HL-60 (cell line): ENCODE data around the gene ZFP64.
A peak's percentile ranks its signal among the peaks of the same experiment; 100 is the strongest.

ENCODE experiments used
- DNase-seq, 2 experiments: peaks; one replicate each; pipeline ENCODE4 v3.0.0-alpha.2; 2010 to 2020; ENCODE audit warnings: low read depth in 1 of 2, low spot score in 1 of 2
- H3K27ac ChIP-seq: fragments of 250-450 bp; sonication (Bioruptor Pico); replicated peaks from 2 replicates; pipeline ENCODE4 v1.5.1; 2020; ENCODE audit warnings: mild to moderate bottlenecking, moderate library complexity
- H3K27me3 ChIP-seq: fragments of 250-450 bp; sonication (Bioruptor Pico); 2 replicates; pipeline ENCODE4 v1.5.1; 2021; ENCODE audit warnings: mild to moderate bottlenecking, moderate library complexity; ENCODE audit not compliant: insufficient read depth, poor library complexity, severe bottlenecking
- H3K4me3 ChIP-seq: replicated peaks from 2 replicates; pipeline ENCODE4 v1.5.1; 2011; ENCODE audit warnings: mild to moderate bottlenecking, control low read depth, low read length; ENCODE audit not compliant: insufficient read depth
- GABPA ChIP-seq: IDR thresholded peaks from 2 replicates; pipeline ENCODE4 v1.6.1; 2012; ENCODE audit warnings: low read depth
- POLR2AphosphoS5 ChIP-seq: IDR thresholded peaks from 2 replicates; pipeline ENCODE4 v1.6.1; 2012; ENCODE audit warnings: low read depth
- REST ChIP-seq: IDR thresholded peaks from 2 replicates; pipeline ENCODE4 v1.6.1; 2012; ENCODE audit warnings: low read depth; ENCODE audit not compliant: insufficient replicate concordance
- SPI1 ChIP-seq: IDR thresholded peaks from 2 replicates; pipeline ENCODE4 v1.6.1; 2012; ENCODE audit warnings: low read depth, mild to moderate bottlenecking, borderline replicate concordance
- TF ChIP-seq, protein P1 (sequence below): IDR thresholded peaks from one replicate; pipeline ENCODE4 v1.5.1; 2011; ENCODE audit warnings: low read length, control low read depth, inconsistent platforms; ENCODE audit not compliant: insufficient read depth

The ZFP64 gene

DNA sequence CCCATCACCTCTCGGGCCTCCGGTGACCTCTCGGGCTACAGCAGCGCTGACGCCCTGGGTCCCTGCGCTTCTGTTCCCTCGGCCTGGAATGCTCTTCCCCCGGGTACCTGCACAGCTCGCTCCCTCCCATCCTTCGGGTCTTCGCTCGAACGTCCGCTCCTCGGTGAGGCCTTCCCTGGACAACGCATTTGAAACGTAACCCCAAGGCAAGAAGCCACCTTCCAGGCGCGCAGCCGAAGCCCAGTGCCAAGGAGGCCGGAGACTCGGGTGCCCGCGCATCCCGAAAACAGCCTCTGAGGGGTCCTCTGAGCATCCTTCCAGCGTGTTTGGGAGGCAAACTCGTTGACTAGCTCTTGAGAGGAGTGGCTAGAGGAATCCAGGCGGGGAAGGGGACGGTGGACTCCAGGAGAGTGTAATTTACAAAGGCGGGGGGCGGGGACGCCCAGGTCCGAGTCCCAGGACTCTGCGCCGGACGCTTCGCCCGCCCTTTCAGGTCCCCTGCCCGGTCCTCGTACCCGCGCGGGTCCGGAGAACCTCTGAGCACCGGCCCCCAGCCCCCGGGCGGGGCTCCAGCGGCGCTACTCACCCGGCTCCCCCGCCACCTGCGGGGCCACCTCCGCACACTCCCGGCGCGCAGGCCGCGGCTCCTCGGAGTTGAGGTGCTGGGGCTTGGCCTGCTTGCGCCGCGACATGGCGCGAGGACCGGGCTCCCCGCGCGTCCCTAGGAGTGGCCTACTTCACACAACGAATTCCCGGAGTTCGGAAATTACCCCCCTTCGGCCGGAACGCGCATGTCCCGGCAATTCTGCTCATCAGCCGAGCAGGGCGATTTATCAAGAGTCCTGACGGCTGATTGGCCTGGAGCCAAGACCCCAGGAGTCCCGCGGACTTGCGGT, 86.8 kb downstream of the ZFP64 start:
- TF ChIP-seq GABPA (no peak), SPI1 (no peak), REST (no peak), POLR2AphosphoS5 (no peak)
- TF ChIP-seq, protein P1, sequence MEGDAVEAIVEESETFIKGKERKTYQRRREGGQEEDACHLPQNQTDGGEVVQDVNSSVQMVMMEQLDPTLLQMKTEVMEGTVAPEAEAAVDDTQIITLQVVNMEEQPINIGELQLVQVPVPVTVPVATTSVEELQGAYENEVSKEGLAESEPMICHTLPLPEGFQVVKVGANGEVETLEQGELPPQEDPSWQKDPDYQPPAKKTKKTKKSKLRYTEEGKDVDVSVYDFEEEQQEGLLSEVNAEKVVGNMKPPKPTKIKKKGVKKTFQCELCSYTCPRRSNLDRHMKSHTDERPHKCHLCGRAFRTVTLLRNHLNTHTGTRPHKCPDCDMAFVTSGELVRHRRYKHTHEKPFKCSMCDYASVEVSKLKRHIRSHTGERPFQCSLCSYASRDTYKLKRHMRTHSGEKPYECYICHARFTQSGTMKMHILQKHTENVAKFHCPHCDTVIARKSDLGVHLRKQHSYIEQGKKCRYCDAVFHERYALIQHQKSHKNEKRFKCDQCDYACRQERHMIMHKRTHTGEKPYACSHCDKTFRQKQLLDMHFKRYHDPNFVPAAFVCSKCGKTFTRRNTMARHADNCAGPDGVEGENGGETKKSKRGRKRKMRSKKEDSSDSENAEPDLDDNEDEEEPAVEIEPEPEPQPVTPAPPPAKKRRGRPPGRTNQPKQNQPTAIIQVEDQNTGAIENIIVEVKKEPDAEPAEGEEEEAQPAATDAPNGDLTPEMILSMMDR: no peak
- H3K27me3 ChIP-seq: no peaks in the 10 kb centered on the region
- peak overlapping the region; percentile 22; the same call in 1 of the 2 replicates for H3K27ac ChIP-seq
- DNase-seq: no peak
- H3K4me3 ChIP-seq: peak overlapping the region; percentile 30

DNA sequence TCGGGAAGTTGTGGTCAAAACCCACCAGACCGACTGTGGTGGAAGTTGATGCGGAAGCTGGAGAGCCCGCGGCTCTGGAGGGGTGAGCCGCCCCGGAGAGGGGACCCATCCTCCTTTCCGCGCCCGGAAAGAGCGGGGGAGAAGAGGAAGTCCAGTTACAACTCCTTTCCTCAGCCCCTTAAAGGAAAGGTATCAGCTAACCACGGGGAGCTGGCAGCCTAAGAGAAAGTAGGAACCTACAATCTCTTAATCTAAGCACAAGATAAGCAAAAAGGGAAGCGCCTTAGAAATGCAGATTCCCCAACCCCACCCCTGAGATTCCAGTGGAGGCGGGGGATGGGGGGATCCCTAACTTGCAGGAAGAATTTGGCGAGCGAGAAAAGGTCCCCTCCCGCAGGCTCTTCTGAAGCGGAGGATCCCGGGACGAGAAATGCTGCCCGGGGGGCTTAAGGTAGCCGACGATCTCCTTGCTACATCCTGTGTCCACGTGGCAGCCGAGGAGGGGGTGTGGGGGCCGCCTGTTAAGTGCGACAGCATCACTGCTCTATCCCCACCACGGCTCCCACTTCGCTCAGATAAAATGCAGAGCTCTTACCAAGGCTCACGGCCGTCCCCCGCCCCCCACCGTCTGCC, 87.5 kb downstream of the ZFP64 start:
- peak; percentile 67 to 90 for DNase-seq
- TF ChIP-seq, protein P1: no peak
- TF ChIP-seq REST: no peak
- TF ChIP-seq GABPA: 0 out of 2 replicates have a peak, but pooled peaks have one; percentile 18
- no peak for TF ChIP-seq POLR2AphosphoS5
- peak; percentile 89 for TF ChIP-seq SPI1
- Histone ChIP-seq H3K27me3 (no peaks in the 10 kb centered on the region), H3K27ac (peak overlapping the region; percentile 27), H3K4me3 (peak overlapping the region; percentile 30)

- DNase-seq: peak; percentile 55 to 80
- H3K27me3 ChIP-seq: no peaks in the 10 kb centered on the region
- no peak overlapping the region for H3K4me3 ChIP-seq
- peak overlapping the region; percentile 27 for H3K27ac ChIP-seq
- no peak for TF ChIP-seq GABPA
- TF ChIP-seq REST: no peak
- TF ChIP-seq SPI1: no peak
- TF ChIP-seq, protein P1: no peak
Observed at GRCh38 chr20:52103335-52103912, 88.2 kb downstream of the ZFP64 start.
